HG03432 (cell line): ENCODE measurements around the gene FBXL20.

Experiments
- ATAC-seq: cut with Tn5 transposase; IDR thresholded peaks from one replicate; pipeline ENCODE4 v1.9.1; 2021; ENCODE audit warnings: mild to moderate bottlenecking, moderate library complexity; ENCODE audit not compliant: unreplicated experiment

The FBXL20 gene

GRCh38 chr17:39208893-39209292 is 192.5 kb downstream of the FBXL20 start:
- ATAC-seq = peak; percentile 64

GRCh38 chr17:39208136-39208535 is 193.3 kb downstream of the FBXL20 start:
- no peak for ATAC-seq

GRCh38 chr17:39205112-39205526 is 196.3 kb downstream of the FBXL20 start:
- ATAC-seq = no peak

- ATAC-seq = no peak
These were observed 197.2 kb downstream of the FBXL20 start for GRCh38 chr17:39204245-39204644.
